Lower leg skin (tissue), 4 donors: ENCODE data around the gene FKBP14. TPM values are rescaled to one million over a fixed set of nuclear protein-coding genes. Genes with fewer than 3 reads are reported as not detected.
"Not testable (repeated sequence)": the region's sequence is repeated elsewhere in the genome, so short reads cannot be mapped to it uniquely, and the experiment has no call there.

Experiments
- DNase-seq, 2 donors: peaks; one replicate each; pipeline ENCODE4 v3.0.0-alpha.2; 2019; ENCODE audit warnings: low spot score in 2 of 2
- H3K4me3 ChIP-seq: fragments of 200-600 bp; sonication (generic); 2 replicates; pipeline ENCODE4 v1.5.1; 2017; ENCODE audit warnings: mild to moderate bottlenecking, low read depth; ENCODE audit not compliant: poor library complexity, severe bottlenecking
- POLR2A ChIP-seq, 2 donors: fragments of 450-650 bp; IDR thresholded peaks; one replicate each; pipeline ENCODE4 v1.6.1; 2016 to 2017; ENCODE audit warnings: antibody characterized with exemption in 2 of 2, mild to moderate bottlenecking in 1 of 2, moderate library complexity in 1 of 2
- WGBS, 2 donors: methylation state at CpG; one replicate each; pipeline ENCODE4 v1.1.5; 2018; 5-methylcytosine and 5-hydroxymethylcytosine counted together
- intact Hi-C: fragments of 100-400 bp; cut with DNase I; formaldehyde crosslinking; loops from one replicate; pipeline ENCODE4 v1.15.0; 2023; ENCODE audit warnings: low total_unique reads
- total RNA-seq, 4 donors: library from RNA; depleted of rRNA; stranded (reverse); fragments of >200 nt; gene quantifications; one replicate each; pipeline ENCODE4 v1.1.0, GENCODE V29; 2016
- TF ChIP-seq, protein P1 (sequence below), 3 donors: fragments of 450-650 bp; IDR thresholded peaks; one replicate each; pipeline ENCODE4 v1.5.1; 2016; ENCODE audit warnings: antibody characterized with exemption in 3 of 3, mild to moderate bottlenecking in 3 of 3, moderate library complexity in 2 of 3

The FKBP14 gene
- total RNA-seq, 4 donors from 2014 or later: 2.3 to 6.1 (median 3.8) TPM

DNA sequence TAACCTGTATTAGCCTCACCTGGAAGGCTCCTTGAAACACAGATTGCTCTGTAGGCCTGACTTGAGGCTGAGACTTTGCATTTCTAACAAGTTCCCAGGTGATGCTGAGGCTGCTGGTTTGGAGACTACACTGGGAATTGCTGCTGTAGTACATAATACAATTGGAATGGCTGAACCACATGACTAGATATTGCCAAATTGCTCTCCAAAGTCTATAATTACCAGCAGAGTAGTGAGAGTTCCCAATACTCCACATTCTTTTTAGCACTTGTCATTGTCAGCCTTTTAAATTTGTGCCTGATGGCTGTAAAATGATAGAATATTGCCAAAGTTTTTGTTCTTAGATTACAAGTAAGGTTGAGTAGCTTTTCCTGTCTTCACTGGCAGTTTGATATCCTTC lies 41.6 kb upstream of the FKBP14 start:
- no peak for TF ChIP-seq POLR2A (IDR thresholded peaks at IDR 0.05)
- TF ChIP-seq, protein P1, sequence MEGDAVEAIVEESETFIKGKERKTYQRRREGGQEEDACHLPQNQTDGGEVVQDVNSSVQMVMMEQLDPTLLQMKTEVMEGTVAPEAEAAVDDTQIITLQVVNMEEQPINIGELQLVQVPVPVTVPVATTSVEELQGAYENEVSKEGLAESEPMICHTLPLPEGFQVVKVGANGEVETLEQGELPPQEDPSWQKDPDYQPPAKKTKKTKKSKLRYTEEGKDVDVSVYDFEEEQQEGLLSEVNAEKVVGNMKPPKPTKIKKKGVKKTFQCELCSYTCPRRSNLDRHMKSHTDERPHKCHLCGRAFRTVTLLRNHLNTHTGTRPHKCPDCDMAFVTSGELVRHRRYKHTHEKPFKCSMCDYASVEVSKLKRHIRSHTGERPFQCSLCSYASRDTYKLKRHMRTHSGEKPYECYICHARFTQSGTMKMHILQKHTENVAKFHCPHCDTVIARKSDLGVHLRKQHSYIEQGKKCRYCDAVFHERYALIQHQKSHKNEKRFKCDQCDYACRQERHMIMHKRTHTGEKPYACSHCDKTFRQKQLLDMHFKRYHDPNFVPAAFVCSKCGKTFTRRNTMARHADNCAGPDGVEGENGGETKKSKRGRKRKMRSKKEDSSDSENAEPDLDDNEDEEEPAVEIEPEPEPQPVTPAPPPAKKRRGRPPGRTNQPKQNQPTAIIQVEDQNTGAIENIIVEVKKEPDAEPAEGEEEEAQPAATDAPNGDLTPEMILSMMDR (IDR thresholded peaks at IDR 0.05): no peak
- H3K4me3 ChIP-seq: no peak overlapping the region
- no peak for DNase-seq
- intact Hi-C loops: no loop called here

DNA sequence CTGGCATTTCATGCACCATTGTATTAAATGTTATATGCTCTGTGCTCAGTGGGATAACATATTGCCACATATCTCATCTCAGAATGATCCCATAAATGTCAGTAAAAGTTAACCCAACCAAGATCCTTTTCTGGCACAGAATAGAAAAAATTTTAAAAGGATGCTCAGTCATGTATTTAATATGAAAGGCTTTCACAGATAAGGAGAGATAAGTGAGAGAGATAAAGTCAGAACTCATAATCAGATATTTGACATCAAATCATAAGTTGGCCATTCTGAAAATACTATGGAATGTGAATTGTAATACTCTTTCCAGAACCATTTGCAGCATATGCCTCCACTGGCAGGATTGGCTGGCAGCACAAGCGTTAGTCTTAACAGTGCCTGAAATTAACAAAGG lies 40.2 kb upstream of the FKBP14 start:
- no peak for DNase-seq
- no peak for TF ChIP-seq POLR2A (IDR thresholded peaks at IDR 0.05)
- TF ChIP-seq, protein P1 (IDR thresholded peaks at IDR 0.05): no peak
- 89 to 97% methylated on average over 1 of the region's 1 CpG for WGBS, 2 donors
- intact Hi-C loops: no loop called here
- no peak overlapping the region for H3K4me3 ChIP-seq

DNA sequence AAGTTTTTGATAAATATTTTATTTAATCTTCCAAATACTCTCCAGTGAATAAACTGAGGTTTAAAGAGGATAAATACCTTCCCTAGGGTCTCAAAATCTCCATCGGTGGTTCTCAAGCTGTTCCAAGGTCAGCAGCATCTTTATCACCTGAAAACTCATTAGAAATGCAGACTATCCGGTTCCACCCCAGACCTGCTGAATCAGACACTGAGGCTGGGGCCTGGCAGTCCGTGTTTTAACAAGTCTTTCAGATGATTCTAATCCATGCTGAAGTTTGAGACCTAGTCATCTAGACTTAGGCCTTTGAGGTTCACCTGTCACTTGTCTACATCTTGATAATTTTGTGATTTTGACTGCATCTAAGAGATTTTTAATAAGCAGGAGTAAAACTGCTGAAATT lies 39.2 kb upstream of the FKBP14 start:
- intact Hi-C loops: no loop called here
- WGBS, 2 donors: 46 to 56% methylated on average over 3 of the region's 3 CpGs
- no peak overlapping the region for H3K4me3 ChIP-seq
- TF ChIP-seq, protein P1 (IDR thresholded peaks at IDR 0.05): no peak
- TF ChIP-seq POLR2A (IDR thresholded peaks at IDR 0.05): no peak
- DNase-seq: no peak

DNA sequence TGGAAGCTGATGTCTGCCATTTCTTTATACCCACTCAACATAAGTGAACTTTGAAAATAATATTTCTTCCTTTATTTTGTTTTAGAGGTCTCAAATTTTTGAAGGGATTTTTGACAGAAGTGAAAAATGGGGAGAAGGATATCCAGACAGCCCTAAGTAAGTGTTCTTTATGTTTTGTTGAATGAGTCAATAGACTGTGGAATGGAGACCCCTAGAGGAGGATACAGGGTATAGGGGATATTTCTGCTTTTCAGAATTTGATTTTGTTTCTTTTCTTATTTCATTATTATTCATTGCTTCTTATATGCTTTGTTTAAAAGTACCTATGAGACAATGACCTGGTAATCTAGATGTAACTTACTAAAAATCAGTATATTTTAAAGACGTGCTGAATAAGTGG lies 36.1 kb upstream of the FKBP14 start:
- no peak for TF ChIP-seq POLR2A (IDR thresholded peaks at IDR 0.05)
- TF ChIP-seq, protein P1 (IDR thresholded peaks at IDR 0.05): no peak
- no peak for DNase-seq
- intact Hi-C loops: no loop called here
- H3K4me3 ChIP-seq: no peak overlapping the region
- 86% methylated on average over 1 of the region's 1 CpG for WGBS, 2 donors

DNA sequence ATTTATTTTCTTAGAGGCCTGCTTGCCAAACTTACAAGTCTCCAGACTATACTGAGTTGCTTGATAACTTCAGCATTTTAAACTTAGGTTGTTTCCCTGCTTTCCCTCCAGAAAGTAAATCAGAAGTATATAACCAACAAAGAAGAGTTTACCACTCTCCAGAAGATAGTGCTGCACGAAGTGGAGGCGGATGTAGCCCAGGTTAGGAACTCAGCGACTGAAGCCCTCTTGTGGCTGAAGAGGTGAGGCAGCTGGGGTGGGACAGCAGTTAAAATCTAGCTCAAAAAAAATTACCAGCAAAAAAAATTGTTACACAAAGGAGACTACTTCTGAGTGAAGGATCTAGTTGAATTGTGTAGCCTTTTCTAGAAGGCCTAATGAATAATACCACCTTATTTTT lies 35.3 kb upstream of the FKBP14 start:
- intact Hi-C loops, DNase-seq, H3K4me3 ChIP-seq: not testable (repeated sequence)
- 27 to 32% methylated on average over 3 of the region's 3 CpGs for WGBS, 2 donors

DNA sequence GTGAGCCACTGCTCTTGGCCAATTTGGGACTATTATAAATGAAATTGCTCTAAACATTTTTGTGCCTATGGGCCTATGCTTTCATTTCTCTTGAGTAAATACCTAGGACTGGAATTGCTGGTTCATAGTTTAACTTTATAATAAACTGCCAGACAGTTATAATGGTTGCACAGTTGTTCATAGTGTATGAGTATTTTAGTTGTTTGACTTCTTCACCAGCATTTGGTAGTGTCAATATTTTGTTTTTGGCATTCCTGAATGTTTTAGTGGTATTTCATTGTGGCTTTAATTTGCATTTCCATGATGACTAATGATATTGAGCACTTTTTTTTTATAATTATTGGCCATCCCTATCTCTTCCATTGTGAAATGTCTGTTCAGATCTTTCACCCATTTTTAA lies 31.2 kb upstream of the FKBP14 start:
- intact Hi-C loops: no loop called here
- DNase-seq: no peak
- TF ChIP-seq, protein P1 (IDR thresholded peaks at IDR 0.05): no peak
- no peak for TF ChIP-seq POLR2A (IDR thresholded peaks at IDR 0.05)
- H3K4me3 ChIP-seq: no peak overlapping the region
